OCI-LY7 (cell line): ENCODE measurements around the gene NHLRC4. TPM values are rescaled to one million over a fixed set of nuclear protein-coding genes. Genes with fewer than 3 reads are reported as not detected.

Source experiments
- BruUV-seq: library from RNA; stranded (reverse); fragments of 400-500 nt; replicated peaks from 2 replicates; lab custom pipeline; 2021; lab: Mats Ljungman, UMichigan
- CTCF ChIA-PET: fragments of 300-600 bp; sonication (Branson Sonifier 250); formaldehyde crosslinking; loops from one replicate; lab custom pipeline; 2022; ENCODE audit warnings: antibody characterized with exemption; ENCODE audit not compliant: unreplicated experiment; lab: Charles Lee
- POLR2A ChIA-PET: fragments of 300-600 bp; sonication (Branson Sonifier 250); formaldehyde crosslinking; loops from one replicate; lab custom pipeline; 2022; ENCODE audit warnings: antibody characterized with exemption; lab: Charles Lee
- DNase-seq: peaks from one replicate; pipeline ENCODE4 v3.0.0-alpha.2; 2015; ENCODE audit warnings: low spot score
- H2AFZ ChIP-seq: fragments of 200-600 bp; sonication (generic), shearing (Covaris generic); 2 replicates; pipeline ENCODE4 v1.6.1; 2014; ENCODE audit warnings: mild to moderate bottlenecking, antibody characterized with exemption, low read length, moderate library complexity
- H3K27ac ChIP-seq: fragments of 200-600 bp; sonication (generic); 2 replicates; pipeline ENCODE4 v1.5.1; 2014; ENCODE audit warnings: mixed run types, low read depth, mild to moderate bottlenecking, moderate library complexity, low read length, inconsistent platforms; ENCODE audit not compliant: poor library complexity, severe bottlenecking
- H3K36me3 ChIP-seq: fragments of 200-600 bp; sonication (generic); 2 replicates; pipeline ENCODE4 v1.6.1; 2014; ENCODE audit warnings: mild to moderate bottlenecking, antibody characterized with exemption, low read length, moderate library complexity, mixed read lengths; ENCODE audit not compliant: insufficient read depth
- H3K4me1 ChIP-seq: fragments of 200-600 bp; sonication (generic); 2 replicates; pipeline ENCODE4 v1.5.1; 2014; ENCODE audit warnings: mild to moderate bottlenecking, low read length; ENCODE audit not compliant: insufficient read depth, poor library complexity, severe bottlenecking
- H3K4me2 ChIP-seq: fragments of 200-600 bp; sonication (generic); 2 replicates; pipeline ENCODE4 v1.6.1; 2014; ENCODE audit warnings: mild to moderate bottlenecking, low read length
- H3K4me3 ChIP-seq: fragments of 200-600 bp; sonication (generic); 2 replicates; pipeline ENCODE4 v1.5.1; 2014; ENCODE audit warnings: mild to moderate bottlenecking, low read depth, low read length; ENCODE audit not compliant: poor library complexity, severe bottlenecking
- H3K79me2 ChIP-seq: fragments of 200-600 bp; sonication (generic); 2 replicates; pipeline ENCODE4 v1.6.1; 2016; ENCODE audit warnings: low read depth, mild to moderate bottlenecking, low read length, moderate library complexity, mixed read lengths; ENCODE audit not compliant: insufficient read depth
- H3K9me2 ChIP-seq: fragments of 200-600 bp; sonication (generic); 2 replicates; pipeline ENCODE4 v1.6.1; 2016; ENCODE audit warnings: mild to moderate bottlenecking, low read length, mixed read lengths; ENCODE audit not compliant: insufficient read depth
- H3K9me3 ChIP-seq: fragments of 200-600 bp; sonication (generic); 2 replicates; pipeline ENCODE4 v1.6.1; 2014; ENCODE audit warnings: mild to moderate bottlenecking, mixed run types, low read length, mixed read lengths
- H4K20me1 ChIP-seq: fragments of 200-600 bp; sonication (generic); 2 replicates; pipeline ENCODE4 v1.6.1; 2014; ENCODE audit warnings: mild to moderate bottlenecking, antibody characterized with exemption, low read length, moderate library complexity, mixed read lengths; ENCODE audit not compliant: insufficient read depth
- CTCF ChIP-seq: fragments of 200-600 bp; sonication (generic); conservative IDR thresholded peaks from 2 replicates; pipeline ENCODE4 v1.5.1; 2014; ENCODE audit warnings: mild to moderate bottlenecking, antibody characterized with exemption, low read length, moderate library complexity, mixed read lengths
- EZH2phosphoT487 ChIP-seq: fragments of 200-600 bp; sonication (generic); IDR thresholded peaks from 2 replicates; pipeline ENCODE4 v1.6.1; 2018; ENCODE audit warnings: low read depth, borderline replicate concordance, mild to moderate bottlenecking, mixed run types, antibody characterized with exemption, low read length, moderate library complexity, mixed read lengths
- intact Hi-C: fragments of 100-400 bp; cut with micrococcal nuclease; formaldehyde crosslinking; loops from one replicate; pipeline ENCODE4 v1.10.0; 2022; ENCODE audit not compliant: unreplicated experiment
- total RNA-seq, 2 experiments: library from RNA; depleted of rRNA in 1 of 2; stranded (reverse); fragments of >200 nt in 1 of 2; shearing (Covaris generic) in 1 of 2; gene quantifications; 2 replicates each; pipeline ENCODE4 v1.2.3, GENCODE V29; 2014 to 2022

Gene NHLRC4
- total RNA-seq, 2 experiments from 2014 or later = 2.5 to 3.7 TPM

DNA sequence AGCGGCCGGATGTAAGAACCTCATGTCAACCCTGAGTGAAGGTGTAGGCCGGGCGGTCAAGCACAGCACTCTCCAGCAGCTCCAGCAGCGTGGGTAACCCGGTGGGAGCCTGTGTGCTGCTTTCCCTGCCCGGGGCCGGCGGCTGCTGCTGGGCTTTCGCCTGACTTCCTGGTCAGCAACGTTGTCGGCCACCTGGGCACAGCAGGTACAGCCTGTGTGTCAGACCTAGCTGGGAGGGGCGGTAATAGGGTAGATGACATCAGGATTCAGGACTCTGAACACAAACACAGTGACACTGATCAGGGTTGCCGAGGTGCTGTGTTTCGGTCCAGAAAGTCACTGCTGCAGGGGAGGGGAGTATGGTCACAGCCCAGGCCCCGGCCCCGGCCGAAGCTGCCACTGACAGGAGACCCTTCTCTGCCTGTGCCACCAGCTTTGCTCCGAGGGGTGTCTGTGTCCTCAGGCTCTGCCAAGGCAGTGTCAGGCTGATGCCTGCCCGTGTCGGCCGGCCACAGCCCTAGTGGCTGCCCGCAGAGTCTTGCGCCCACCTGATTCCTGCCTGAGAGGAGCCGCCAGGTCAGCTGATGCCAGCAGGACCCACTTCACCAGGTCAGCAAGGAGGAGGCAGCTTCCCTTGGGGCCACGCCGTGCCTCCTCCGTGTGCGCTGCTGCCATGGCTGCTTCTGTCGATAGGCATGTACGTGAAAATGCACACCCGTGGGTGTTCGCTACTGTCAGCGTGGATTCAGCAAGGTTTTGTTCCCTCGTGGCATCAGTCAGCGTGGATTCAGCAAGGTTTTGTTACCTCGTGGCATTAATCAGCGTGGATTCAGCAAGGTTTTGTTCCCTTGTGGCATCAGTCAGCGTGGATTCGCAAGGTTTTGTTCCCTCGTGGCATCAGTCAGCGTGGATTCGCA, 32.3 kb downstream of the NHLRC4 start:
- no peaks in the 10 kb centered on the region for H3K9me3 ChIP-seq
- CTCF ChIA-PET = no interaction called here
- H2AFZ ChIP-seq = no peak overlapping the region
- POLR2A ChIA-PET = interaction anchor here (1.0 kb wide), 1 partner anchor 72 kb away, joined by 4 read pairs; the partner anchor contains the start of gene CAPN15
- peaks cover 9% of the 10 kb centered on the region for H3K36me3 ChIP-seq
- intact Hi-C loops = no loop called here
- H3K4me2 ChIP-seq = no peak overlapping the region
- no peaks in the 10 kb centered on the region for H3K4me1 ChIP-seq
- no TSS peak for BruUV-seq
- H3K27ac ChIP-seq = no peak overlapping the region
- H3K79me2 ChIP-seq = no peaks in the 10 kb centered on the region
- no peaks in the 10 kb centered on the region for H3K9me2 ChIP-seq
- no peak overlapping the region for H3K4me3 ChIP-seq
- no peak for TF ChIP-seq EZH2phosphoT487
- no peak for TF ChIP-seq CTCF
- H4K20me1 ChIP-seq = no peaks in the 10 kb centered on the region
- no peak for DNase-seq

GRCh38 chr16:600781-601180, 34.0 kb downstream of the NHLRC4 start:
- H3K27ac ChIP-seq = no peak overlapping the region
- no peaks in the 10 kb centered on the region for H4K20me1 ChIP-seq
- intact Hi-C loops = loop anchor here (1.0 kb wide), 1 partner anchor 21 kb away; no protein-coding TSS in a partner anchor
- H3K4me1 ChIP-seq = no peaks in the 10 kb centered on the region
- ChIA-PET CTCF (interaction anchor here (0.6 kb wide), 1 partner anchor 52 kb away, joined by 3 read pairs; no protein-coding TSS in a partner anchor), POLR2A (no interaction called here)
- no peak overlapping the region for H2AFZ ChIP-seq
- H3K9me2 ChIP-seq = no peaks in the 10 kb centered on the region
- DNase-seq = peak; percentile 39
- no peaks in the 10 kb centered on the region for H3K79me2 ChIP-seq
- no peak for TF ChIP-seq EZH2phosphoT487
- peak; percentile 71 for TF ChIP-seq CTCF
- no peak overlapping the region for H3K4me2 ChIP-seq
- H3K9me3 ChIP-seq = 0 out of 2 replicates have a peak, but pooled peaks cover 5% of the 10 kb centered on the region
- peaks cover 16% of the 10 kb centered on the region for H3K36me3 ChIP-seq
- no TSS peak for BruUV-seq
- H3K4me3 ChIP-seq = no peak overlapping the region

DNA sequence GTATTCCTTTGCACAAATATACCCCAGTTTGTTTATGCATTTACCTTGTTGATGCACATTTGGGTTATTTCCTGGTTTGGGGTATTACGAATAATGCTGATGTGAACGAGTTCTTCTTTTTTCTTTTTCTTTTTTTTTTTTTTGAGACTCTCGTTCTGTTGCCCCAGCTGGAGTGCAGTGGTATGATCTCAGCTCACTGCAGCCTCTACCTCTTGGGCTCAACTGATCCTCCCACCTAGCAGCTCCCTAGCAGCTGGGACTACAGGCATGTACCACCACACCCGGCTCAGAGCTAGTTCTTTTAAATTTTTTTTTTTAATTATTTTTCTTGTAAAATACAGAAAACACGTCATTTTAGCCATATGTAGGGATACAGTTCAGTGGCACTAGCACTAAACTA, 37.1 kb downstream of the NHLRC4 start:
- TF ChIP-seq EZH2phosphoT487 (no peak), CTCF (no peak)
- intact Hi-C loops = no loop called here

More for the DNA sequence above, 37.1 kb downstream of the NHLRC4 start:
- Histone ChIP-seq H4K20me1 (no peaks in the 10 kb centered on the region), H3K4me1 (no peaks in the 10 kb centered on the region), H3K9me3 (0 out of 2 replicates have a peak, but pooled peaks cover 5% of the 10 kb centered on the region), H3K4me2 (no peak overlapping the region), H3K36me3 (peaks cover 13% of the 10 kb centered on the region), H3K9me2 (no peaks in the 10 kb centered on the region), H3K79me2 (no peaks in the 10 kb centered on the region), H3K4me3 (no peak overlapping the region), H3K27ac (no peak overlapping the region), H2AFZ (no peak overlapping the region)
- BruUV-seq = no TSS peak
- ChIA-PET POLR2A (no interaction called here), CTCF (no interaction called here)
- DNase-seq = no peak
